Endothelial cell (in vitro differentiated cells): ENCODE measurements around the gene MCM7. TPM values are rescaled to one million over a fixed set of nuclear protein-coding genes. Genes with fewer than 3 reads are reported as not detected.

ENCODE experiments used
- DNase-seq: peaks from one replicate; pipeline ENCODE4 v3.0.0; 2021; ENCODE audit warnings: low spot score
- H3K27ac Mint-ChIP-seq: one replicate; pipeline ENCODE4 v1.8.0; 2021; ENCODE audit warnings: mixed read lengths, inconsistent platforms; ENCODE audit not compliant: unreplicated experiment
- H3K27me3 Mint-ChIP-seq: one replicate; pipeline ENCODE4 v1.8.0; 2021; ENCODE audit warnings: mild to moderate bottlenecking, moderate library complexity, mixed read lengths, inconsistent platforms; ENCODE audit not compliant: unreplicated experiment
- H3K36me3 Mint-ChIP-seq: one replicate; pipeline ENCODE4 v1.8.0; 2021; ENCODE audit warnings: mild to moderate bottlenecking, low read depth, mixed read lengths, inconsistent platforms; ENCODE audit not compliant: unreplicated experiment
- H3K4me1 Mint-ChIP-seq: one replicate; pipeline ENCODE4 v1.8.0; 2021; ENCODE audit warnings: mild to moderate bottlenecking, mixed read lengths, inconsistent platforms; ENCODE audit not compliant: unreplicated experiment
- H3K4me3 Mint-ChIP-seq: one replicate; pipeline ENCODE4 v1.8.0; 2021; ENCODE audit warnings: mild to moderate bottlenecking, mixed read lengths, inconsistent platforms; ENCODE audit not compliant: unreplicated experiment
- H3K9me3 Mint-ChIP-seq: one replicate; pipeline ENCODE4 v1.8.0; 2021; ENCODE audit warnings: mixed read lengths, inconsistent platforms; ENCODE audit not compliant: unreplicated experiment
- total RNA-seq: library from RNA; stranded (reverse); fragmentation: NEBNext Ultra II Directional; extraction: Animal tissue kit (Norgen Biotek cat#: 25700); gene quantifications from one replicate; pipeline ENCODE4 v1.2.1, GENCODE V29; 2021; ENCODE audit not compliant: unreplicated experiment
- TF ChIP-seq, protein P1 (sequence below): fragments of 200-600 bp; sonication (generic); IDR thresholded peaks from one replicate; pipeline ENCODE4 v1.5.0; 2021; ENCODE audit warnings: antibody characterized with exemption; ENCODE audit not compliant: unreplicated experiment

MCM7 gene
- total RNA-seq, 1 donor from 2014 or later = 119 TPM

DNA sequence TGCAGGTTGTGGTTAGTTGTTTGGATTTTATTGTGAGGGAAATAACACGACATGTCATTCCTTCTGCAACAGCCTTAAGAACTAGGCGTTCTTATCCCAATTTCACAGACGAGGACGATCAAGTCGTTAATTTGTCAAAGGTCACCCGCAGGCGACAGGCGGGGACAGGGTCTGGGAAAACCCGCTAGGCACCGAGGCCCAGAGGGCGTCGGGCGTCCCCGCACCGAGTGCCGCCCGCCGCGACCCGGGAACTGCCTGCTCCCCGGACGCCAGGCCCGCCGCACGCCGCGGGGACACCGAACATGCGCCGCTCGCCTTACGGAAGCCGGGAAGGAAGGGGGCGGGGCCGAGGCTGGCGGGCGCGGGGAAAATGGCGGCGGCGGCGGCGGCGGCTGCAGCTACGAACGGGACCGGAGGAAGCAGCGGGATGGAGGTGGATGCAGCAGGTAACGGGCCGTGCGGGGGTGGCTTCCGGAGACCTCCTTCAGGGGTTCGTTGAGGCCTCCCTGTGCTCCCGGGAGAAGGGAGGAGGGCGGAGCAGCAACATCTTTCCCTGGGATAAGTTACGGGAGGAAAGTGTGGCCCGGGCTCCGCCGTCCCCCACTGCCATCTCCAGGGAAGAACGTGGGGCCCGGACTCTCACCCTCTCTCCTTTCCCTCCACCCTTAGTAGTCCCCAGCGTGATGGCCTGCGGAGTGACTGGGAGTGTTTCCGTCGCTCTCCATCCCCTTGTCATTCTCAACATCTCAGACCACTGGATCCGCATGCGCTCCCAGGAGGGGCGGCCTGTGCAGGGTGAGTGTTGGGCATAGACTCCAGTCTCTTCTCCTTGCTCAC, 12.4 kb downstream of the MCM7 start, which contains the start of gene COPS6:
TSS of gene COPS6 (plus strand) at position 349 of the 837 bp plus-strand sequence. CDS start at position 371, 22 bp downstream.
- Mint-ChIP-seq H3K4me3 (peak within 1 kb of the TSS; percentile 96), H3K36me3 (peaks cover 34% of the 10 kb centered on the region), H3K9me3 (no peaks in the 10 kb centered on the region), H3K27ac (peak within 1 kb of the TSS; percentile 92), H3K4me1 (peaks cover 42% of the 10 kb centered on the region), H3K27me3 (peaks cover 13% of the 10 kb centered on the region)
- TF ChIP-seq, protein P1, sequence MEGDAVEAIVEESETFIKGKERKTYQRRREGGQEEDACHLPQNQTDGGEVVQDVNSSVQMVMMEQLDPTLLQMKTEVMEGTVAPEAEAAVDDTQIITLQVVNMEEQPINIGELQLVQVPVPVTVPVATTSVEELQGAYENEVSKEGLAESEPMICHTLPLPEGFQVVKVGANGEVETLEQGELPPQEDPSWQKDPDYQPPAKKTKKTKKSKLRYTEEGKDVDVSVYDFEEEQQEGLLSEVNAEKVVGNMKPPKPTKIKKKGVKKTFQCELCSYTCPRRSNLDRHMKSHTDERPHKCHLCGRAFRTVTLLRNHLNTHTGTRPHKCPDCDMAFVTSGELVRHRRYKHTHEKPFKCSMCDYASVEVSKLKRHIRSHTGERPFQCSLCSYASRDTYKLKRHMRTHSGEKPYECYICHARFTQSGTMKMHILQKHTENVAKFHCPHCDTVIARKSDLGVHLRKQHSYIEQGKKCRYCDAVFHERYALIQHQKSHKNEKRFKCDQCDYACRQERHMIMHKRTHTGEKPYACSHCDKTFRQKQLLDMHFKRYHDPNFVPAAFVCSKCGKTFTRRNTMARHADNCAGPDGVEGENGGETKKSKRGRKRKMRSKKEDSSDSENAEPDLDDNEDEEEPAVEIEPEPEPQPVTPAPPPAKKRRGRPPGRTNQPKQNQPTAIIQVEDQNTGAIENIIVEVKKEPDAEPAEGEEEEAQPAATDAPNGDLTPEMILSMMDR = no peak
- DNase-seq = peak; percentile 84

DNA sequence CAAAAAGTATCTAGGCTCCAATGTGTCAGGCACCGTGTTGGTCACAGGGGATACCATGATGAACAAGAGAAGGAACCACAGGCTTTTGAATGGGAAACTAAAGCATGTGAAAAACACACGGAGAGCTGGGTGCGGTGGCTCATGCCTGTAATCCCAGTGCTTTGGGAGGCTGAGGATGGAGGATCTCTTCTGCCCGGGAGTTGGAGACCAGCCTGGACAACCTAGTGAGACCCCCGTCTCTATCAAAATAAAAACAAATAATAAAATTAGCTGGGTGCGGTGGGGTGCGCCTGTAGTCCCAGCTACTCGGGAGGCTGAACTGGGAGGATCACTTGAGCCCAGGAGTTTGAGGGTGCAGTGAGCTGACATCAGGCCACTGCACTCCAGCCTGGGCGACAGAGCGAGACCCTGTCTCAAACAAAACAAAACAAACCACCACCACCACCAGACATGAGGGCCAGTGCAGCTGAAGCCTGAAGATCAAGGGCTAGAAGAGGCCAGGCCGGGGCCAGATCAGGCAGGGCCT, 13.0 kb downstream of the MCM7 start:
- Mint-ChIP-seq H3K27ac (peak overlapping the region; percentile 92), H3K27me3 (peaks cover 12% of the 10 kb centered on the region), H3K36me3 (peaks cover 27% of the 10 kb centered on the region), H3K4me3 (peak overlapping the region; percentile 94), H3K9me3 (no peaks in the 10 kb centered on the region), H3K4me1 (peaks cover 37% of the 10 kb centered on the region)
- TF ChIP-seq, protein P1 = no peak
- DNase-seq = no peak

DNA sequence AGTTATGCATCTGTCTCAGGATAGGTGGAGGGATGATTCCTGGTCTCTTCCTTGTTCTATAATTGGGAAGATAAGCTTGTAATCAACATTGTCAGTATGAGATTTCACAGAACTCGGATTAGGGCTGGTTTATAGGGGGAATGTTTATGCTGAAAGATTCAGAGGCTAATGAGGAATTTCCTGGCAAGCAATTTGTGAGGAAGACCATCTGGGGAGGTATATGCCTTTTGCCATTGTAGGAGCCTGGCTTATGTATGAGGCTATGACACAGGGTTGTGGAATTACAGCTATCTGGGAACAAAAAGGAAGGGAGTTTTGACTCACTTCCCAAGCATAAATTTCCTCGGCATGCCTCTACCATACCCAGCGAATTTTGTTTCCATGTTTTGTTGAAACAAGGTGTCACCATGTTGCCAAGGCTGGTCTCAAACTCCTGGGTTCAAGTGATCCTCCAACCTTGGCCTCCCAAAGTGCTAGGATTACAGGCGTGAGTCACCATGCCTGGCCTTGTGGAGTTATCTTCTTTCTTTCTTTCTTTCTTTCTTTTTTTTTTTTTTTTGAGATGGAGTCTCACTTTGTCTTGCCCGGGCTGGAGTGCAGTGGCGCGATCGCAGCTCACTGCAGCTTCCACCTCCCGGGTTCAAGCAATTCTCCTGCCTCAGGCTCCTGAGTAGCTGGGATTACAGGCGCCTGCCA, 14.0 kb downstream of the MCM7 start:
- DNase-seq = no peak
- TF ChIP-seq, protein P1 = no peak
- peak overlapping the region; percentile 61 for H3K4me3 Mint-ChIP-seq
- H3K36me3 Mint-ChIP-seq = peaks cover 18% of the 10 kb centered on the region
- H3K9me3 Mint-ChIP-seq = no peaks in the 10 kb centered on the region
- peaks cover 34% of the 10 kb centered on the region for H3K4me1 Mint-ChIP-seq
- peaks cover 13% of the 10 kb centered on the region for H3K27me3 Mint-ChIP-seq
- no peak overlapping the region for H3K27ac Mint-ChIP-seq

DNA sequence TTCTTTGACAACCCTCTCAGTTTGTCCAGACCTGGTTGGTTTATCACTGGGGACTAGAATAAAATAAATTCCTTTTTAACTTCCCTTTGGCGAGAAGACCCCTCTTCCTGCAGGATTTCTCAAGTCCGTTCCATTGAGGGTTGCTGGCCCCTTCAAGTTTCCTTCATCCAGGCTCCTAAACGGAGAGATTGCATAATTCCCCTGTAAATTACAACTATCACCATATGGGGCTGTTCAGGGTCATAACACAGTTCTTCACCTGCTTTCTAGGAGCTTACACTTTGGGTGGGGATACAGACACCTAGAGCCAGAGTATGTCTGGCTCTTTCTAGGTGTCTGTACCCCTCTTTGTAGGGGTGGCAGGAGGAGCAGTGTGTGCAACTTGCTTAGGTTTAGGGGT, 15.7 kb downstream of the MCM7 start:
- H3K4me1 Mint-ChIP-seq = peaks cover 32% of the 10 kb centered on the region
- H3K4me3 Mint-ChIP-seq = no peak overlapping the region
- no peak overlapping the region for H3K27ac Mint-ChIP-seq
- peaks cover 12% of the 10 kb centered on the region for H3K36me3 Mint-ChIP-seq
- H3K9me3 Mint-ChIP-seq = no peaks in the 10 kb centered on the region
- H3K27me3 Mint-ChIP-seq = peaks cover 17% of the 10 kb centered on the region
- TF ChIP-seq, protein P1 = no peak
- DNase-seq = no peak
